Activated naive CD8-positive, alpha-beta T cell treated with anti-CD3 and anti-CD28 coated beads, Interleukin-2, amount 50 U/mL, for 16 hours (primary cell): ENCODE data around the gene WDR88.
"Not testable (repeated sequence)": the region's sequence is repeated elsewhere in the genome, so short reads cannot be mapped to it uniquely, and the experiment has no call there.

Experiments used
- DNase-seq: peaks from one replicate; pipeline ENCODE4 v3.0.0-alpha.2; 2020; ENCODE audit warnings: low read depth, low spot score

The WDR88 gene

GRCh38 chr19:33168528-33168927, 36.6 kb downstream of the WDR88 start:
- DNase-seq: no peak

- DNase-seq: no peak
These were observed 39.4 kb downstream of the WDR88 start for GRCh38 chr19:33171222-33171795.

GRCh38 chr19:33171916-33172359, 40.0 kb downstream of the WDR88 start:
- no peak for DNase-seq

- DNase-seq: no peak
These were observed 42.3 kb downstream of the WDR88 start for GRCh38 chr19:33174186-33174585.

- DNase-seq: no peak
These were observed 43.4 kb downstream of the WDR88 start for GRCh38 chr19:33175156-33175782.

- DNase-seq: no peak
These were observed 44.2 kb downstream of the WDR88 start for GRCh38 chr19:33175886-33176669.

GRCh38 chr19:33176670-33177416, 44.9 kb downstream of the WDR88 start:
- DNase-seq: peak; percentile 96

GRCh38 chr19:33177417-33177979, 45.6 kb downstream of the WDR88 start:
- DNase-seq: no peak

GRCh38 chr19:33186431-33187182, 54.7 kb downstream of the WDR88 start:
- DNase-seq: no peak

- DNase-seq: no peak
These were observed 55.2 kb downstream of the WDR88 start for GRCh38 chr19:33187183-33187540.

- no peak for DNase-seq
These were observed 57.5 kb downstream of the WDR88 start for GRCh38 chr19:33189453-33189852.

GRCh38 chr19:33191092-33191491, 59.2 kb downstream of the WDR88 start:
- DNase-seq: not testable (repeated sequence)

GRCh38 chr19:33191501-33191900, 59.6 kb downstream of the WDR88 start:
- DNase-seq: no peak

- DNase-seq: no peak
These were observed 60.1 kb downstream of the WDR88 start for GRCh38 chr19:33192010-33192409.

GRCh38 chr19:33193269-33193864, 61.5 kb downstream of the WDR88 start:
- no peak for DNase-seq

GRCh38 chr19:33193865-33194362, 62.0 kb downstream of the WDR88 start, which contains the start of gene LRP3:
LRP3 (plus strand) TSS chr19:33194330; CDS start chr19:33194786, 456 bp downstream.
- DNase-seq: no peak

- no peak for DNase-seq
These were observed 62.6 kb downstream of the WDR88 start for GRCh38 chr19:33194532-33194885.

- no peak for DNase-seq
These were observed 63.2 kb downstream of the WDR88 start for GRCh38 chr19:33194886-33195644.

- no peak for DNase-seq
These were observed 63.9 kb downstream of the WDR88 start for GRCh38 chr19:33195645-33196347.
